Measurements from ENCODE around the gene SLC12A3. TPM values are rescaled to one million over a fixed set of nuclear protein-coding genes. Genes with fewer than 3 reads are reported as not detected.
A peak's percentile ranks its signal among the peaks of the same experiment; 100 is the strongest.

The SLC12A3 gene
- total RNA-seq, 1 donor from 2014 or later: 5.0 TPM

GRCh38 chr16:56886296-56886695 is 21.3 kb downstream of the SLC12A3 start:
- Mint-ChIP-seq H3K4me1 (peaks cover 16% of the 10 kb centered on the region), H3K27me3 (no peaks in the 10 kb centered on the region), H3K27ac (no peak overlapping the region), H3K9me3 (no peaks in the 10 kb centered on the region), H3K36me3 (ENCODE audit: low read depth) (no peaks in the 10 kb centered on the region), H3K4me3 (no peak overlapping the region)
- no peak for ATAC-seq (ENCODE audit: low read depth)
- TF ChIP-seq CTCF (IDR thresholded peaks at IDR 0.05): no peak
- CTCF ChIA-PET: no interaction called here
- POLR2A ChIA-PET: interaction anchor here (0.9 kb wide), 1 partner anchor 45 kb away, joined by 4 read pairs; the partner anchor contains the start of gene HERPUD1
- DNase-seq: no peak
- intact Hi-C loops (cut with micrococcal nuclease): no loop called here

GRCh38 chr16:56886826-56887225 is 21.8 kb downstream of the SLC12A3 start:
- Mint-ChIP-seq H3K27me3 (no peaks in the 10 kb centered on the region), H3K4me1 (peaks cover 16% of the 10 kb centered on the region), H3K4me3 (no peak overlapping the region), H3K9me3 (no peaks in the 10 kb centered on the region), H3K27ac (no peak overlapping the region), H3K36me3 (ENCODE audit: low read depth) (no peaks in the 10 kb centered on the region)
- ATAC-seq (ENCODE audit: low read depth): no peak
- ChIA-PET CTCF (no interaction called here), POLR2A (interaction anchor here (0.9 kb wide), 1 partner anchor 45 kb away, joined by 4 read pairs; the partner anchor contains the start of gene HERPUD1)
- intact Hi-C loops (cut with micrococcal nuclease): no loop called here
- TF ChIP-seq CTCF (IDR thresholded peaks at IDR 0.05): no peak
- no peak for DNase-seq

- ChIA-PET POLR2A (interaction anchor here (0.5 to 2.9 kb wide), 17 partner anchors 10 to 147 kb away, joined by 3 to 26 read pairs (median 6); partner anchors contain the start of gene HERPUD1), CTCF (interaction anchor here (0.7 to 1.6 kb wide), 6 partner anchors 19 to 187 kb away, joined by 3 to 9 read pairs (median 3); no protein-coding TSS in a partner anchor)
- Mint-ChIP-seq H3K9me3 (no peaks in the 10 kb centered on the region), H3K27ac (peak overlapping the region; percentile 68), H3K4me1 (peaks cover 16% of the 10 kb centered on the region), H3K36me3 (ENCODE audit: low read depth) (no peaks in the 10 kb centered on the region), H3K4me3 (peak overlapping the region; percentile 24), H3K27me3 (no peaks in the 10 kb centered on the region)
- ATAC-seq (ENCODE audit: low read depth) (peak; percentile 91), DNase-seq (peak; percentile 55)
- intact Hi-C loops (cut with micrococcal nuclease): loop anchor here (1.0 to 2.0 kb wide), 4 partner anchors 18 to 42 kb away; no protein-coding TSS in a partner anchor
- no peak for TF ChIP-seq CTCF (IDR thresholded peaks at IDR 0.05)
Observed at GRCh38 chr16:56888806-56889205, 23.8 kb downstream of the SLC12A3 start.

GRCh38 chr16:56889206-56889605 is 24.2 kb downstream of the SLC12A3 start:
- H3K36me3 Mint-ChIP-seq (ENCODE audit: low read depth): no peaks in the 10 kb centered on the region
- ChIA-PET POLR2A (interaction anchor here (0.6 to 2.9 kb wide), 12 partner anchors 10 to 73 kb away, joined by 3 to 26 read pairs (median 6); partner anchors contain the start of gene HERPUD1), CTCF (interaction anchor here (0.7 to 1.6 kb wide), 6 partner anchors 20 to 187 kb away, joined by 3 to 9 read pairs (median 3); no protein-coding TSS in a partner anchor)
- ATAC-seq (ENCODE audit: low read depth) (peak; percentile 54), DNase-seq (no peak)
- intact Hi-C loops (cut with micrococcal nuclease): loop anchor here (1.0 to 2.0 kb wide), 2 partner anchors 24 to 42 kb away; no protein-coding TSS in a partner anchor
- peaks cover 16% of the 10 kb centered on the region for H3K4me1 Mint-ChIP-seq
- no peaks in the 10 kb centered on the region for H3K27me3 Mint-ChIP-seq
- no peaks in the 10 kb centered on the region for H3K9me3 Mint-ChIP-seq
- peak overlapping the region; percentile 68 for H3K27ac Mint-ChIP-seq
- no peak overlapping the region for H3K4me3 Mint-ChIP-seq
- no peak for TF ChIP-seq CTCF (IDR thresholded peaks at IDR 0.05)

- no peak for DNase-seq
- CTCF ChIA-PET: no interaction called here
- H3K4me1 Mint-ChIP-seq: peaks cover 16% of the 10 kb centered on the region
- intact Hi-C loops (cut with micrococcal nuclease): no loop called here
- POLR2A ChIA-PET: interaction anchor here (0.7 to 0.8 kb wide), 2 partner anchors 25 to 52 kb away, joined by 3 to 7 read pairs; no protein-coding TSS in a partner anchor
- ATAC-seq (ENCODE audit: low read depth): no peak
- no peaks in the 10 kb centered on the region for H3K36me3 Mint-ChIP-seq (ENCODE audit: low read depth)
- TF ChIP-seq CTCF (IDR thresholded peaks at IDR 0.05): no peak
- no peak overlapping the region for H3K4me3 Mint-ChIP-seq
- no peaks in the 10 kb centered on the region for H3K9me3 Mint-ChIP-seq
- no peak overlapping the region for H3K27ac Mint-ChIP-seq
- no peaks in the 10 kb centered on the region for H3K27me3 Mint-ChIP-seq
Observed at GRCh38 chr16:56891685-56892084, 26.7 kb downstream of the SLC12A3 start.

Measured in activated B cell treated with CpG ODN at 0.5 μM for 24 hours (primary cell).